ENCODE results near the gene CERS6.

DNA sequence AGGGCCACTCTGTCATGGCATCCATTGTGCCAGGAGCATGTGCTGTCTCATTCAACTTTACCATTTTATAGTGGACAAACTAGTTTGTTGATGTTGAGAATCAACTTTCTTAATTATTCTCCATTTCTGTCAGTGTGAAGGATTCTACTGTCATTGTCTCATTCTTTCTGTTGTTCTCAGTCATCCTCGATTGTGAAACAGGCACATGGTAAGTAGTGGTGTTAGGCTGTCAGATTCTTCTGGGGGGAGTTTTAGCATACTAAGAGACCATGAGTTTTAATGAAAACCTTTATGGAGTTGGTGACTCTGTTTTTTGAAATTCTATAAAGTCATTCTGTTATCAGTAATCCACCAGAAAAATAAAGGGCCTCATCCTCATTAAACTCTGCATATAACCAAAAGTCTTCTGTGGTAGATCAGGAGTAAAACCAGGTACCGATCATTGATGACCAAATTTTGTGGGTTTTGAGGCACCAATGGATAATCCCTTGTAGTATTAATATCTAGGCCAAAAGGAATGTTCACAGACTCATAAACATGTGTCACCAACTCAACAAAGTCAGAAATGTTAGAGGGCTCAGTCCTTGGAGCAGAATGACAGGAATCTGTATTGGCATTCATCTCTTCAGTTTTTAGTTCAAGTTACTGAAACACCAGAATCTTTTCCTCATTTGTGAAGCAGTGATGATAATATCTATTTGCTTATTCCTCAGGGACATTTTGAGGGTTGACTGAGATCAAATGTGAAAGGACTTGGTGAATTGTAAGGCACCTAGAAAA lies 73.2 kb downstream of the CERS6 start:
- TF ChIP-seq, protein P1, sequence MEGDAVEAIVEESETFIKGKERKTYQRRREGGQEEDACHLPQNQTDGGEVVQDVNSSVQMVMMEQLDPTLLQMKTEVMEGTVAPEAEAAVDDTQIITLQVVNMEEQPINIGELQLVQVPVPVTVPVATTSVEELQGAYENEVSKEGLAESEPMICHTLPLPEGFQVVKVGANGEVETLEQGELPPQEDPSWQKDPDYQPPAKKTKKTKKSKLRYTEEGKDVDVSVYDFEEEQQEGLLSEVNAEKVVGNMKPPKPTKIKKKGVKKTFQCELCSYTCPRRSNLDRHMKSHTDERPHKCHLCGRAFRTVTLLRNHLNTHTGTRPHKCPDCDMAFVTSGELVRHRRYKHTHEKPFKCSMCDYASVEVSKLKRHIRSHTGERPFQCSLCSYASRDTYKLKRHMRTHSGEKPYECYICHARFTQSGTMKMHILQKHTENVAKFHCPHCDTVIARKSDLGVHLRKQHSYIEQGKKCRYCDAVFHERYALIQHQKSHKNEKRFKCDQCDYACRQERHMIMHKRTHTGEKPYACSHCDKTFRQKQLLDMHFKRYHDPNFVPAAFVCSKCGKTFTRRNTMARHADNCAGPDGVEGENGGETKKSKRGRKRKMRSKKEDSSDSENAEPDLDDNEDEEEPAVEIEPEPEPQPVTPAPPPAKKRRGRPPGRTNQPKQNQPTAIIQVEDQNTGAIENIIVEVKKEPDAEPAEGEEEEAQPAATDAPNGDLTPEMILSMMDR (conservative IDR thresholded peaks at IDR 0.05), result no peak
- TF ChIP-seq EZH2 (IDR thresholded peaks at IDR 0.05; ENCODE audit: low read depth), result no peak
